HepG2 (cell line): Measurements from ENCODE around the gene YIF1A. TPM values are rescaled to one million over a fixed set of nuclear protein-coding genes. Genes with fewer than 3 reads are reported as not detected.

ENCODE experiments used
- ATAC-seq: fragments of 200-7000 bp; cut with Tn5 transposase; 3 replicates; pipeline ENCODE4 v1.9.1; 2020; ENCODE audit warnings: mild to moderate bottlenecking, moderate library complexity
- BruUV-seq: library from RNA; stranded (reverse); fragments of 400-500 nt; replicated peaks from 2 replicates; lab custom pipeline; 2021; lab: Mats Ljungman, UMichigan
- CTCF ChIA-PET: fragments of 300-600 bp; formaldehyde crosslinking; extraction: SDS; loops from one replicate; lab custom pipeline; 2021; ENCODE audit warnings: low total read pairs, inconsistent platforms, low intra/inter-chr PET ratio; lab: Yijun Ruan, JAX
- POLR2A ChIA-PET: fragments of 350-600 bp; sonication (Branson Sonifier 250); formaldehyde crosslinking; loops from one replicate; lab custom pipeline; 2020; ENCODE audit warnings: antibody characterized with exemption, inconsistent platforms; lab: Yijun Ruan, JAX
- DNase-seq: peaks from one replicate; pipeline ENCODE4 v3.0.0-alpha.2; 2015; ENCODE audit warnings: low spot score
- FAIRE-seq: peaks from 3 replicates; lab custom pipeline; 2011; peaks lifted over from hg19 to GRCh38; lab: Jason Lieb, UNC
- H2AFZ ChIP-seq: one replicate; pipeline ENCODE4 v1.6.1; 2011; ENCODE audit warnings: low read length, inconsistent platforms
- H3K27ac ChIP-seq: fragments of 300-600 bp; 3 replicates; pipeline ENCODE4 v1.8.0; 2011; ENCODE audit warnings: mixed run types, mild to moderate bottlenecking, mixed read lengths, low read length, inconsistent platforms; ENCODE audit not compliant: insufficient read depth; ENCODE audit errors: extremely low read length
- H3K27me3 ChIP-seq, 2 experiments: fragments of 200-600 bp in 1 of 2; 2 replicates in 1 of 2; 3 replicates in 1 of 2; pipeline versions ENCODE4 v1.6.0 to v1.8.0; 2011; ENCODE audit warnings: low read length in 2 of 2, mild to moderate bottlenecking in 2 of 2, moderate library complexity in 2 of 2, inconsistent platforms in 1 of 2; ENCODE audit not compliant: insufficient read depth in 2 of 2, control insufficient read depth in 1 of 2
- H3K36me3 ChIP-seq, 2 experiments: fragments of 200-600 bp in 1 of 2; replicated peaks in 1 of 2; 2 replicates in 1 of 2; 3 replicates in 1 of 2; pipeline versions ENCODE4 v1.5.1 to v1.8.0; 2011; ENCODE audit warnings: low read length in 2 of 2, inconsistent platforms in 1 of 2; ENCODE audit not compliant: insufficient read depth in 2 of 2, control insufficient read depth in 1 of 2
- H3K4me1 ChIP-seq: 2 replicates; pipeline ENCODE4 v1.5.1; 2012; ENCODE audit warnings: low read length, inconsistent platforms; ENCODE audit not compliant: insufficient read depth
- H3K4me2 ChIP-seq: 2 replicates; pipeline ENCODE4 v1.6.0; 2011; ENCODE audit warnings: low read depth, low read length, inconsistent platforms
- H3K4me3 ChIP-seq, 3 experiments: fragments of 200-600 bp in 1 of 3; sonication (generic), shearing (Covaris generic) in 1 of 3; replicated peaks in 1 of 3; 2 replicates each; pipeline ENCODE4 v1.5.1; 2011 to 2016; ENCODE audit warnings: low read length in 3 of 3, inconsistent platforms in 2 of 3, low read depth in 2 of 3, mild to moderate bottlenecking in 2 of 3, control low read depth in 1 of 3, mixed read lengths in 1 of 3; ENCODE audit not compliant: insufficient read depth in 1 of 3
- H3K79me2 ChIP-seq: one replicate; pipeline ENCODE4 v1.6.1; 2011; ENCODE audit warnings: low read length, inconsistent platforms; ENCODE audit not compliant: insufficient read depth
- H3K9ac ChIP-seq: 2 replicates; pipeline ENCODE4 v1.6.0; 2011; ENCODE audit warnings: mild to moderate bottlenecking, low read depth, low read length, inconsistent platforms; ENCODE audit not compliant: insufficient read depth
- H3K9me3 ChIP-seq: 2 replicates; pipeline ENCODE4 v1.5.1; 2012; ENCODE audit warnings: mild to moderate bottlenecking, low read length
- H4K20me1 ChIP-seq: 2 replicates; pipeline ENCODE4 v1.6.0; 2011; ENCODE audit warnings: inconsistent platforms, mild to moderate bottlenecking, low read length, moderate library complexity; ENCODE audit not compliant: insufficient read depth
- ATF7 ChIP-seq, 2 experiments: fragments of 450-650 bp in 1 of 2; sonication (generic) in 1 of 2; formaldehyde crosslinking in 1 of 2; IDR thresholded peaks; 2 replicates each; pipeline versions ENCODE4 v1.4.0 to v1.6.1; 2016 to 2020; ENCODE audit warnings: antibody characterized with exemption in 1 of 2, mild to moderate bottlenecking in 1 of 2, missing genetic modification reagents in 1 of 2
- CREB1 ChIP-seq, 2 experiments: fragments of 450-650 bp in 1 of 2; IDR thresholded peaks; 2 replicates each; pipeline ENCODE4 v1.6.1; 2016 to 2017; ENCODE audit warnings: control low read depth in 1 of 2, mild to moderate bottlenecking in 1 of 2, missing compliant biosample characterization in 1 of 2, missing genetic modification characterization in 1 of 2
- GABPB1 ChIP-seq: IDR thresholded peaks from 2 replicates; pipeline ENCODE4 v1.6.1; 2016; ENCODE audit warnings: mild to moderate bottlenecking, missing genetic modification reagents, moderate library complexity, missing compliant biosample characterization
- KDM2A ChIP-seq: sonication (generic); formaldehyde crosslinking; IDR thresholded peaks from 2 replicates; pipeline ENCODE4 v1.4.0; 2020; ENCODE audit warnings: low read depth, missing genetic modification reagents, borderline replicate concordance
- NFIB ChIP-seq: sonication (generic); formaldehyde crosslinking; IDR thresholded peaks from 2 replicates; pipeline ENCODE4 v1.9.0; 2021; ENCODE audit warnings: missing genetic modification reagents, mild to moderate bottlenecking, borderline replicate concordance
- POLR2G ChIP-seq: fragments of 200-400 bp; formaldehyde crosslinking; IDR thresholded peaks from 2 replicates; pipeline ENCODE4 v1.6.1; 2018; ENCODE audit warnings: mild to moderate bottlenecking, low read depth, low read length, moderate library complexity
- ZBTB3 ChIP-seq: sonication (generic); formaldehyde crosslinking; IDR thresholded peaks from 2 replicates; pipeline ENCODE4 v1.4.0; 2020; ENCODE audit warnings: low read depth, mild to moderate bottlenecking, moderate library complexity, missing genetic modification reagents, borderline replicate concordance
- ZNF598 ChIP-seq: sonication (generic); formaldehyde crosslinking; IDR thresholded peaks from 2 replicates; pipeline ENCODE4 v1.5.1; 2020; ENCODE audit warnings: mild to moderate bottlenecking, missing genetic modification reagents, borderline replicate concordance
- ZNF687 ChIP-seq: sonication (generic); formaldehyde crosslinking; IDR thresholded peaks from 2 replicates; pipeline ENCODE4 v1.5.1; 2020; ENCODE audit warnings: mild to moderate bottlenecking, missing genetic modification reagents, moderate library complexity
- ZNF777 ChIP-seq: sonication (generic); formaldehyde crosslinking; IDR thresholded peaks from 2 replicates; pipeline ENCODE4 v1.4.0; 2020; ENCODE audit warnings: missing genetic modification reagents
- WGBS: methylation state at CpG from one replicate; pipeline ENCODE4 v1.1.6; 2017; ENCODE audit warnings: low lambda C conversion rate; 5-methylcytosine and 5-hydroxymethylcytosine counted together
- in situ Hi-C: cut with HindIII; loops from 2 replicates; pipeline ENCODE4 v1.10.0; 2017; ENCODE audit warnings: low pct_unique_long_range_greater_than_20kb; ENCODE audit not compliant: extremely low pct_ligation_motif_present
- intact Hi-C: fragments of 100-400 bp; cut with micrococcal nuclease; formaldehyde crosslinking; loops from one replicate; pipeline ENCODE4 v1.10.0; 2022; ENCODE audit not compliant: unreplicated experiment
- polyA plus RNA-seq, 8 experiments: library from polyadenylated mRNA; depleted of rRNA in 3 of 8; stranded (reverse) in 7 of 8; unstranded in 1 of 8; fragments of >200 nt; fragmentation: Illumina TruSeq in 4 of 8; extraction: Trizol in 4 of 8; gene quantifications; 2 replicates each; pipeline versions ENCODE4 v1.2.1 to v1.2.3, GENCODE V29; 2011 to 2016; ENCODE audit warnings: low read depth in 4 of 8, missing spikeins in 1 of 8, mixed read lengths in 1 of 8; ENCODE audit not compliant: insufficient read depth in 1 of 8
- total RNA-seq, 5 experiments: library from RNA; depleted of rRNA; stranded (reverse); fragments of >200 nt; fragmentation: Illumina TruSeq; extraction: Trizol; gene quantifications; 2 replicates each; pipeline ENCODE4 v1.2.3, GENCODE V29; 2016; ENCODE audit warnings: low read depth in 1 of 5
- TF ChIP-seq, protein P1 (sequence below): sonication (generic); formaldehyde crosslinking; IDR thresholded peaks from 2 replicates; pipeline ENCODE4 v1.5.0; 2020; ENCODE audit warnings: mild to moderate bottlenecking, missing genetic modification reagents, borderline replicate concordance

Gene YIF1A
- total and polyA plus RNA-seq, 2 of the 13 experiments (the other 11 are each of a cell fraction or from before 2014, with no cell fraction given): 133 to 145 TPM

DNA sequence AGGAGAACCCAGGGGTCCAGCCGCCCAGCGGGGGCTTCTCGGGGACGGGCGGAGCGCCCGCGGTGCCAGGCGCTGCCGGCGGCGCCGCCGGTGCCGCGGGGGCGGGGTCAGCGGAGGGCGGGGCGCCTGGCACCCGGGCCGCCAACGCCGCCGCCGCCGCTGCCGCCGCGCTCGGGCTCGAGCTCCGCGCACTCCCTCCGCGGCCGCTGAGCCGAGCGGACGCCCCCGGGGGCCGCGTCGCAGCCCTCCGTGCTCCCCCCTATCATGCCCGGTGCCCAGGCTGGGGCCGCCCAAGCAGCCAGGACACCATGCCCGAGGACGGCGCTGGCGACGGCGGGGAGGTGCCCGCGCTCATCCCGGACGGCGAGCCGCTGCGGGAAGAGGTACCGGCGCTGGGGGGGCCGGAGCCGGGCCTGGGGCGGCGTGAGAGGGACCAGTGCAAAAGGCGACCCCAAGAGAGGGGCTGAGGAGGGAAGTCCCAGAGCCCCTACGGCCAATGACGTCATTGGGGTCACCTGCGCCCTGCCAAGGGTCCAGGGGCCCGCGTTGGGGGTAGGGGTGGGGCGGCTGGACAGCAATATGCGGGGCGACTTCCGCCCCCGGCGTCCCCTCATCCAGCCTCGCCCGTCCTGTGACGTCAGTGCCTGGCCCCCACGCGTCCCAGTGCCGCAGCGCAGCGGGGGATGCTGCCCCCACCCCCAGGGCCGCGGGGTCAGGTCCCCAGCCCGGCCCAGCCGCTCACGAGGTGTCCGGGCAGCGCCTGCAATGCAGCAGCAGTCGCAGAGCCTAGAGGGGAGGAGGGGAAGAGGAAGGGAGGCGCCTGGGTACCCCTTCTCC, 3.0 kb upstream of the YIF1A start, which contains the start of gene TMEM151A:
Gene TMEM151A, plus strand, starts transcription at position 189 of the 837 bp plus-strand sequence. Its CDS starts 120 bp downstream, at position 309.
- ChIA-PET CTCF (no interaction called here), POLR2A (interaction anchor here (1.1 to 1.4 kb wide), 2 partner anchors 21 to 59 kb away, joined by 3 to 21 read pairs; no protein-coding TSS in a partner anchor)
- H3K9me3 ChIP-seq: no peaks in the 10 kb centered on the region
- H3K4me3 ChIP-seq: peak within 1 kb of the TSS; percentile 45 to 70 (median 56)
- no peaks in the 10 kb centered on the region for H4K20me1 ChIP-seq
- H3K9ac ChIP-seq: no peak within 1 kb of the TSS
- ATAC-seq (no peak), DNase-seq (no peak), FAIRE-seq (no peak)
- in situ Hi-C loops (loop anchor here (5.0 kb wide), 1 partner anchor 35 kb away; no protein-coding TSS in a partner anchor), intact Hi-C loops (no loop called here)
- WGBS: 0% methylated on average over 4 of the region's 95 CpGs
- H3K27ac ChIP-seq: no peak within 1 kb of the TSS
- H3K27me3 ChIP-seq: peaks cover 3 to 31% of the 10 kb centered on the region in 2 experiments; a peak in 4 of 5 replicates
- peaks cover 48% of the 10 kb centered on the region for H3K4me1 ChIP-seq
- H3K4me2 ChIP-seq: peak within 1 kb of the TSS; percentile 88
- H3K36me3 ChIP-seq: 0 out of 5 replicates have a peak, but pooled peaks cover 0 to 3% of the 10 kb centered on the region in 2 experiments
- H3K79me2 ChIP-seq: peaks cover 17% of the 10 kb centered on the region
- H2AFZ ChIP-seq: no peak within 1 kb of the TSS
- BruUV-seq: no TSS peak
- TF ChIP-seq ZBTB3 (no peak), POLR2G (no peak), ZNF777 (CRISPR knock-in tag) (peak; percentile 78), GABPB1 (CRISPR knock-in tag) (0 out of 2 replicates have a peak, but pooled peaks have one; percentile 41), CREB1 (IDR thresholded peaks at IDR 0.05) (peak; percentile 93), CREB1 (CRISPR knock-in tag; IDR thresholded peaks at IDR 0.05) (no peak), ZNF598 (CRISPR knock-in tag) (no peak), ATF7 (IDR thresholded peaks at IDR 0.05) (peak; percentile 96), ATF7 (CRISPR knock-in tag; IDR thresholded peaks at IDR 0.05) (no peak), NFIB (CRISPR knock-in tag) (no peak), ZNF687 (0 out of 2 replicates have a peak, but pooled peaks have one; percentile 28), KDM2A (CRISPR knock-in tag) (peak; percentile 1; the same call in 1 of the 2 replicates)
- TF ChIP-seq, protein P1, sequence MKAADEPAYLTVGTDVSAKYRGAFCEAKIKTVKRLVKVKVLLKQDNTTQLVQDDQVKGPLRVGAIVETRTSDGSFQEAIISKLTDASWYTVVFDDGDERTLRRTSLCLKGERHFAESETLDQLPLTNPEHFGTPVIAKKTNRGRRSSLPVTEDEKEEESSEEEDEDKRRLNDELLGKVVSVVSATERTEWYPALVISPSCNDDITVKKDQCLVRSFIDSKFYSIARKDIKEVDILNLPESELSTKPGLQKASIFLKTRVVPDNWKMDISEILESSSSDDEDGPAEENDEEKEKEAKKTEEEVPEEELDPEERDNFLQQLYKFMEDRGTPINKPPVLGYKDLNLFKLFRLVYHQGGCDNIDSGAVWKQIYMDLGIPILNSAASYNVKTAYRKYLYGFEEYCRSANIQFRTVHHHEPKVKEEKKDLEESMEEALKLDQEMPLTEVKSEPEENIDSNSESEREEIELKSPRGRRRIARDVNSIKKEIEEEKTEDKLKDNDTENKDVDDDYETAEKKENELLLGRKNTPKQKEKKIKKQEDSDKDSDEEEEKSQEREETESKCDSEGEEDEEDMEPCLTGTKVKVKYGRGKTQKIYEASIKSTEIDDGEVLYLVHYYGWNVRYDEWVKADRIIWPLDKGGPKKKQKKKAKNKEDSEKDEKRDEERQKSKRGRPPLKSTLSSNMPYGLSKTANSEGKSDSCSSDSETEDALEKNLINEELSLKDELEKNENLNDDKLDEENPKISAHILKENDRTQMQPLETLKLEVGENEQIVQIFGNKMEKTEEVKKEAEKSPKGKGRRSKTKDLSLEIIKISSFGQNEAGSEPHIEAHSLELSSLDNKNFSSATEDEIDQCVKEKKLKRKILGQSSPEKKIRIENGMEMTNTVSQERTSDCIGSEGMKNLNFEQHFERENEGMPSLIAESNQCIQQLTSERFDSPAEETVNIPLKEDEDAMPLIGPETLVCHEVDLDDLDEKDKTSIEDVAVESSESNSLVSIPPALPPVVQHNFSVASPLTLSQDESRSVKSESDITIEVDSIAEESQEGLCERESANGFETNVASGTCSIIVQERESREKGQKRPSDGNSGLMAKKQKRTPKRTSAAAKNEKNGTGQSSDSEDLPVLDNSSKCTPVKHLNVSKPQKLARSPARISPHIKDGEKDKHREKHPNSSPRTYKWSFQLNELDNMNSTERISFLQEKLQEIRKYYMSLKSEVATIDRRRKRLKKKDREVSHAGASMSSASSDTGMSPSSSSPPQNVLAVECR (CRISPR knock-in tag): peak; percentile 28; the same call in 1 of the 2 replicates
